OCI-LY1 (cell line): Measurements from ENCODE around the gene TET3.

ENCODE experiments used
- H2AFZ ChIP-seq: fragments of 200-600 bp; sonication (generic), shearing (Covaris generic); 2 replicates; pipeline ENCODE4 v1.6.0; 2014; ENCODE audit warnings: antibody characterized with exemption, mild to moderate bottlenecking, low read length
- H3F3A ChIP-seq: fragments of 200-600 bp; sonication (generic), shearing (Covaris generic); 2 replicates; pipeline ENCODE4 v1.6.0; 2014; ENCODE audit warnings: mild to moderate bottlenecking, antibody characterized with exemption, low read length, moderate library complexity; ENCODE audit not compliant: insufficient read depth
- H3K27ac ChIP-seq: fragments of 200-600 bp; sonication (generic); 2 replicates; pipeline ENCODE4 v1.5.1; 2014; ENCODE audit warnings: low read length, mixed run types, mild to moderate bottlenecking, low read depth; ENCODE audit not compliant: poor library complexity, severe bottlenecking
- H3K27me3 ChIP-seq: fragments of 200-600 bp; sonication (generic); 2 replicates; pipeline ENCODE4 v1.6.0; 2014; ENCODE audit warnings: antibody characterized with exemption, mild to moderate bottlenecking, low read length, moderate library complexity; ENCODE audit not compliant: insufficient read depth
- H3K36me3 ChIP-seq: fragments of 200-600 bp; sonication (generic); 2 replicates; pipeline ENCODE4 v1.6.1; 2014; ENCODE audit warnings: mild to moderate bottlenecking, antibody characterized with exemption, low read length, moderate library complexity, mixed read lengths; ENCODE audit not compliant: insufficient read depth
- H3K4me1 ChIP-seq: fragments of 200-600 bp; sonication (generic); 2 replicates; pipeline ENCODE4 v1.5.1; 2014; ENCODE audit warnings: mild to moderate bottlenecking, low read length, moderate library complexity; ENCODE audit not compliant: insufficient read depth, severe bottlenecking
- H3K4me2 ChIP-seq: fragments of 200-600 bp; sonication (generic), shearing (Covaris generic); 2 replicates; pipeline ENCODE4 v1.6.1; 2014; ENCODE audit warnings: low read length
- H3K4me3 ChIP-seq: fragments of 200-600 bp; sonication (generic); 2 replicates; pipeline ENCODE4 v1.5.1; 2014; ENCODE audit warnings: low read length, low read depth, mild to moderate bottlenecking, mixed read lengths; ENCODE audit not compliant: poor library complexity, severe bottlenecking
- H3K79me2 ChIP-seq: fragments of 200-600 bp; shearing (Covaris generic); 2 replicates; pipeline ENCODE4 v1.6.1; 2016; ENCODE audit warnings: mixed run types, low read length, mixed read lengths; ENCODE audit not compliant: insufficient read depth
- H3K9ac ChIP-seq: fragments of 200-600 bp; sonication (generic), shearing (Covaris generic); 2 replicates; pipeline ENCODE4 v1.6.1; 2014; ENCODE audit warnings: mild to moderate bottlenecking, low read length, mixed read lengths
- H3K9me2 ChIP-seq: fragments of 200-600 bp; sonication (generic), shearing (Covaris generic); 2 replicates; pipeline ENCODE4 v1.6.1; 2014; ENCODE audit warnings: low read depth, mild to moderate bottlenecking, low read length, mixed read lengths
- H3K9me3 ChIP-seq: fragments of 200-600 bp; shearing (Covaris generic); 2 replicates; pipeline ENCODE4 v1.6.1; 2014; ENCODE audit warnings: low read length, mixed read lengths
- H4K20me1 ChIP-seq: fragments of 200-600 bp; sonication (generic), shearing (Covaris generic); 2 replicates; pipeline ENCODE4 v1.6.0; 2016; ENCODE audit warnings: mild to moderate bottlenecking, low read length; ENCODE audit not compliant: insufficient read depth
- EZH2 ChIP-seq: fragments of 200-600 bp; sonication (generic), shearing (Covaris generic); IDR thresholded peaks from 2 replicates; pipeline ENCODE4 v1.8.0; 2017; ENCODE audit warnings: borderline replicate concordance, mixed run types, mild to moderate bottlenecking, antibody characterized with exemption, low read length, moderate library complexity, mixed read lengths
- TF ChIP-seq, protein P1 (sequence below): fragments of 200-600 bp; sonication (generic), shearing (Covaris generic); IDR thresholded peaks from 2 replicates; pipeline ENCODE4 v1.5.1; 2017; ENCODE audit warnings: mild to moderate bottlenecking, antibody characterized with exemption, low read length, moderate library complexity, mixed read lengths

Gene TET3

DNA sequence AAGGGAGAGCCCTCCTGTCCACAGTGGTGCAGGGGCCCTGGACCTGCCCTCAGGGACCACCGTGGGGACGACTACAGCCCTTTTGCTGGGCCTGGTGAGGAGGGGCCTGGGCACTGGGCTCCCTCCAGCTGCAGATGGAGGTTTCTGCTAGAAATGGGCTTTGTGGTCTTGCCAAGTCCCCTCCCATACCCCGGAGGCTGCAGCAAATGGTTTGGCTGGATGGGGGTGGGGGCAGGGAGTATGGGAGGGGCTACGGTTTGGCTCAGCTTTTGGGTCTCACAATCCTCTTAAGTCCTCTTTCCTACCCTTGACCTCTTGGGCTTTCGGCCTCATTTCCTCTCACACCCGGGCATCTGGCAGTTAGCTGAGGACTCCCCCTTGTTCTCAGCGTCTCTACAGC, 21.7 kb downstream of the TET3 start:
- no peak overlapping the region for H3K4me3 ChIP-seq
- no peaks in the 10 kb centered on the region for H3K79me2 ChIP-seq
- H3K4me2 ChIP-seq: no peak overlapping the region

GRCh38 chr2:74007121-74007520, 22.4 kb downstream of the TET3 start:
- Histone ChIP-seq H4K20me1 (no peaks in the 10 kb centered on the region), H3K9me3 (no peaks in the 10 kb centered on the region), H3K9me2 (no peaks in the 10 kb centered on the region), H3K9ac (no peak overlapping the region), H3K79me2 (no peaks in the 10 kb centered on the region), H3K4me2 (no peak overlapping the region), H3K36me3 (peaks cover 7% of the 10 kb centered on the region; the same call in 1 of the 2 replicates), H3K27ac (no peak overlapping the region), H2AFZ (no peak overlapping the region), H3F3A (no peaks in the 10 kb centered on the region), H3K4me3 (no peak overlapping the region), H3K27me3 (no peaks in the 10 kb centered on the region), H3K4me1 (peaks cover 8% of the 10 kb centered on the region)
- no peak for TF ChIP-seq EZH2
- TF ChIP-seq, protein P1, sequence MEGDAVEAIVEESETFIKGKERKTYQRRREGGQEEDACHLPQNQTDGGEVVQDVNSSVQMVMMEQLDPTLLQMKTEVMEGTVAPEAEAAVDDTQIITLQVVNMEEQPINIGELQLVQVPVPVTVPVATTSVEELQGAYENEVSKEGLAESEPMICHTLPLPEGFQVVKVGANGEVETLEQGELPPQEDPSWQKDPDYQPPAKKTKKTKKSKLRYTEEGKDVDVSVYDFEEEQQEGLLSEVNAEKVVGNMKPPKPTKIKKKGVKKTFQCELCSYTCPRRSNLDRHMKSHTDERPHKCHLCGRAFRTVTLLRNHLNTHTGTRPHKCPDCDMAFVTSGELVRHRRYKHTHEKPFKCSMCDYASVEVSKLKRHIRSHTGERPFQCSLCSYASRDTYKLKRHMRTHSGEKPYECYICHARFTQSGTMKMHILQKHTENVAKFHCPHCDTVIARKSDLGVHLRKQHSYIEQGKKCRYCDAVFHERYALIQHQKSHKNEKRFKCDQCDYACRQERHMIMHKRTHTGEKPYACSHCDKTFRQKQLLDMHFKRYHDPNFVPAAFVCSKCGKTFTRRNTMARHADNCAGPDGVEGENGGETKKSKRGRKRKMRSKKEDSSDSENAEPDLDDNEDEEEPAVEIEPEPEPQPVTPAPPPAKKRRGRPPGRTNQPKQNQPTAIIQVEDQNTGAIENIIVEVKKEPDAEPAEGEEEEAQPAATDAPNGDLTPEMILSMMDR: no peak

More for the DNA sequence above, 21.7 kb downstream of the TET3 start:
- no peak overlapping the region for H2AFZ ChIP-seq
- H3K27ac ChIP-seq: no peak overlapping the region
- TF ChIP-seq, protein P1: no peak
- TF ChIP-seq EZH2: no peak
- H3K36me3 ChIP-seq: peaks cover 7% of the 10 kb centered on the region; the same call in 1 of the 2 replicates
- no peak overlapping the region for H3K9ac ChIP-seq
- H3K27me3 ChIP-seq: no peaks in the 10 kb centered on the region
- no peaks in the 10 kb centered on the region for H3K9me2 ChIP-seq
- H3K4me1 ChIP-seq: peaks cover 12% of the 10 kb centered on the region
- H4K20me1 ChIP-seq: no peaks in the 10 kb centered on the region
- no peaks in the 10 kb centered on the region for H3K9me3 ChIP-seq
- H3F3A ChIP-seq: no peaks in the 10 kb centered on the region

- Histone ChIP-seq H3K79me2 (no peaks in the 10 kb centered on the region), H3K36me3 (peaks cover 7% of the 10 kb centered on the region; the same call in 1 of the 2 replicates), H4K20me1 (no peaks in the 10 kb centered on the region)
Observed at GRCh38 chr2:74007711-74008110, 23.0 kb downstream of the TET3 start.

More at GRCh38 chr2:74007711-74008110, 23.0 kb downstream of the TET3 start:
- Histone ChIP-seq H3K9me3 (no peaks in the 10 kb centered on the region), H3K9ac (no peak overlapping the region), H3K9me2 (no peaks in the 10 kb centered on the region), H3K4me3 (no peak overlapping the region), H3F3A (no peaks in the 10 kb centered on the region), H2AFZ (no peak overlapping the region), H3K27me3 (no peaks in the 10 kb centered on the region), H3K4me1 (peaks cover 6% of the 10 kb centered on the region), H3K27ac (no peak overlapping the region), H3K4me2 (no peak overlapping the region)
- TF ChIP-seq, protein P1: no peak
- TF ChIP-seq EZH2: no peak
